ENCODE measurements around the gene COL28A1. TPM values are rescaled to one million over a fixed set of nuclear protein-coding genes. Genes with fewer than 3 reads are reported as not detected.

Gene COL28A1
- total RNA-seq, 2 experiments from 2014 or later: not detected

DNA sequence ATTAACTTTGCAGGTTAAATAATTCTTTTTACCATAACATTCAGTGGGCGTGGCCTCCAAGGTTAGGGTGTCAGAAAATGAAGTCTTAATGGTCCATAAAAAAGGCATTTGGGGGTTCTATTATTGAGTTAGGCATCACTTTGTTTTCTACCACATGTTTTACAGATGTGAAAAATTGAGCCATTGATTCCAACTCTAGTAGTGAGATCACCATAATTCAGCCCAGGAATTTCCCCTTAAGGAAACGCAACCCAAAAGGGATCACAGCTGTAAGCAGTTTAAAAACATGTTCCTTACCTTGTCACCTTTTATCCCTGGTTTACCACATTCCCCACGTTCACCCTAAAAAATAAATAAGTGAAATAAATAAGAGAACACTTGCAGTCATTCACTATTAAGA, 24.9 kb downstream of the COL28A1 start:
- ATAC-seq (no peak), DNase-seq (no peak)
- CTCF ChIA-PET: no interaction called here
- no peak overlapping the region for H3K27ac Mint-ChIP-seq
- intact Hi-C loops (cut with micrococcal nuclease): no loop called here
- H3K27me3 Mint-ChIP-seq: peaks cover 3% of the 10 kb centered on the region
- H3K4me3 Mint-ChIP-seq: no peak overlapping the region
- TF ChIP-seq, protein P1, sequence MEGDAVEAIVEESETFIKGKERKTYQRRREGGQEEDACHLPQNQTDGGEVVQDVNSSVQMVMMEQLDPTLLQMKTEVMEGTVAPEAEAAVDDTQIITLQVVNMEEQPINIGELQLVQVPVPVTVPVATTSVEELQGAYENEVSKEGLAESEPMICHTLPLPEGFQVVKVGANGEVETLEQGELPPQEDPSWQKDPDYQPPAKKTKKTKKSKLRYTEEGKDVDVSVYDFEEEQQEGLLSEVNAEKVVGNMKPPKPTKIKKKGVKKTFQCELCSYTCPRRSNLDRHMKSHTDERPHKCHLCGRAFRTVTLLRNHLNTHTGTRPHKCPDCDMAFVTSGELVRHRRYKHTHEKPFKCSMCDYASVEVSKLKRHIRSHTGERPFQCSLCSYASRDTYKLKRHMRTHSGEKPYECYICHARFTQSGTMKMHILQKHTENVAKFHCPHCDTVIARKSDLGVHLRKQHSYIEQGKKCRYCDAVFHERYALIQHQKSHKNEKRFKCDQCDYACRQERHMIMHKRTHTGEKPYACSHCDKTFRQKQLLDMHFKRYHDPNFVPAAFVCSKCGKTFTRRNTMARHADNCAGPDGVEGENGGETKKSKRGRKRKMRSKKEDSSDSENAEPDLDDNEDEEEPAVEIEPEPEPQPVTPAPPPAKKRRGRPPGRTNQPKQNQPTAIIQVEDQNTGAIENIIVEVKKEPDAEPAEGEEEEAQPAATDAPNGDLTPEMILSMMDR (IDR thresholded peaks at IDR 0.05): no peak
- POLR2A ChIA-PET: interaction anchor here (0.6 kb wide), 1 partner anchor 25 kb away, joined by 3 read pairs; the partner anchor contains the start of gene COL28A1
- no peaks in the 10 kb centered on the region for H3K36me3 Mint-ChIP-seq (ENCODE audit: low read depth)
- no peaks in the 10 kb centered on the region for H3K9me3 Mint-ChIP-seq
- no peaks in the 10 kb centered on the region for H3K4me1 Mint-ChIP-seq (ENCODE audit: low read depth)

- no peak for ATAC-seq
- H3K4me3 Mint-ChIP-seq: no peak overlapping the region
Measured at GRCh38 chr7:7505915-7506314, 29.8 kb downstream of the COL28A1 start.

DNA sequence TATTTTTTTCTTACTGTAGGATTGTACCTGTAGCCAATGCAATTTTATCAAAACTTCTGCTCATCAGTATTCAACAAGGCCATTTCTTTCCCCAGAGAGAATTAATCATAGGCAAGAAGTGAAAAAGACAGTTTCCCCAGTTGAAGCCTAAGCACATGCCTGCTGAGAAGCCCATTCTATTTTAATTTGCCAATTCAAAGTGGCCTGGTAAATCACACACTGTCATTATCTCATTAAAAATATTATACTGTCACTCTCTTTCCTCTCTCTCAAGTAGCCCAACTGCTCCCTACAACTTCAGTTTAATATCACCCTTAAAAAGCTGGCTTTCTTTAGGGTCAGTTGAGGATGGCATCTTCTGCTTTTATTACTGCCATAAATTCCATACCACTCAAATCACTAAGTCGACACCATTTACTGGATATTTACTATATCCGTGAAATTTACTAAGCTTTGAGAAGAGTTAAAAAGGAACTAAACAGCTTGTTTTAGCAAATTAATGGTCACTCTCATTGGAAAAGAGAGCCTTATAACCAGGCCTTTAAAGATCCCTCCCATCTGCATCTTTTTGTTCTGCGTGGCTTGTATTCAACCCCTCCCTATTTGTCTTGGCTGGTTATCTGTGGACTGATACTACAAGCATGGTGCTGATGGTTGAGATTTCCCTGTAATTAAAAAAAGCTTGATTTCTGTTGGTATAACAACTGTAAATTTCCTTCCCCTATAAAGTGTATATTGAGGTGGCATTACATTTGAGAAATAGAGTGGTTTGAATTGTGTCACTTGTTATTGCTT, 30.6 kb downstream of the COL28A1 start:
- TF ChIP-seq, protein P1 (IDR thresholded peaks at IDR 0.05): no peak
- Mint-ChIP-seq H3K4me3 (no peak overlapping the region), H3K27ac (no peak overlapping the region), H3K9me3 (no peaks in the 10 kb centered on the region), H3K27me3 (no peaks in the 10 kb centered on the region), H3K36me3 (ENCODE audit: low read depth) (no peaks in the 10 kb centered on the region), H3K4me1 (ENCODE audit: low read depth) (no peaks in the 10 kb centered on the region)
- no peak for DNase-seq
- intact Hi-C loops (cut with micrococcal nuclease): no loop called here
- ChIA-PET POLR2A (no interaction called here), CTCF (interaction anchor here (1.6 kb wide), 1 partner anchor 400 kb away, joined by 3 read pairs; no protein-coding TSS in a partner anchor)
- ATAC-seq: no peak

More at GRCh38 chr7:7505915-7506314, 29.8 kb downstream of the COL28A1 start:
- H3K36me3 Mint-ChIP-seq (ENCODE audit: low read depth): no peaks in the 10 kb centered on the region
- TF ChIP-seq, protein P1 (IDR thresholded peaks at IDR 0.05): no peak
- no peaks in the 10 kb centered on the region for H3K9me3 Mint-ChIP-seq
- H3K4me1 Mint-ChIP-seq (ENCODE audit: low read depth): no peaks in the 10 kb centered on the region
- intact Hi-C loops (cut with micrococcal nuclease): no loop called here
- no peak for DNase-seq
- no peaks in the 10 kb centered on the region for H3K27me3 Mint-ChIP-seq
- H3K27ac Mint-ChIP-seq: no peak overlapping the region
- POLR2A ChIA-PET: no interaction called here
- CTCF ChIA-PET: no interaction called here

DNA sequence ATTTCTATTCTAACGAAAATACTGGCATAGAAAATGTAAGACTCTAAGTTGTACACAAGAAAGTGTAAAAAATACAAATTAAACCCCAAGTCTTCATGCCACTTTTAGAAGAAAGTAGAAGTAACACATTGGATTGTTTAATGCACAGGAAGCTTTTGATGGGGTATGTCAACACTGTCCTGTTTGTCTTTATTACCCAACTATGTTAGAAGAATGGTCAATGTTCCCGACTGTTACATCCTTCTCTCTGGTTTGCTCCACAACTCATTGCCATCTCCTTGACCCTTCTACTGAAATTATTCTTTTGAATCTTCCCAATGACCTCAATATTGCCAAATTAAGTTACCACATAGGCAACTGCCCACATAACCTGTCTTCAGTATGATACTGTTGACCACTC, 35.8 kb downstream of the COL28A1 start:
- Mint-ChIP-seq H3K36me3 (ENCODE audit: low read depth) (no peaks in the 10 kb centered on the region), H3K4me3 (no peak overlapping the region), H3K27ac (no peak overlapping the region), H3K4me1 (ENCODE audit: low read depth) (no peaks in the 10 kb centered on the region), H3K27me3 (no peaks in the 10 kb centered on the region), H3K9me3 (no peaks in the 10 kb centered on the region)
- intact Hi-C loops (cut with micrococcal nuclease): no loop called here
- DNase-seq: no peak
- CTCF ChIA-PET: no interaction called here
- TF ChIP-seq, protein P1 (IDR thresholded peaks at IDR 0.05): no peak
- ATAC-seq: no peak
- POLR2A ChIA-PET: no interaction called here

DNA sequence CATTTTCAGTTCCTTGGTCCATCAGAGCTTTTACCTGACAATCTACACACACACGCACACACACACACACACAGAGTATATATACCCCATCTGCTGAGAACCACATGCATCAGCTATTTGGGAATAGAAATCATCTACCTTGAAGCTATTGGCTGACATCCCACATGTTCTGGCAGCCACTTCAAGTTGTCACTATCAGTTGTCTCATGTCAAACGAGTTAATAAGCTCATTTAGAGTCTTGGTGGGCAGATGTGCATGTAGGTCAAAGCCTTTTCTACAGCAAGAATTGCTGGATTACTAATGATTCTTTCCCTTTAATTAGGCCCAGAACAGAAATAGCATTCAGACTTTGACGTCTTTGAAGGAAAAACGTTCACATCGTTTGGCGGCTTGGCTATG, 36.8 kb downstream of the COL28A1 start:
- TF ChIP-seq, protein P1 (IDR thresholded peaks at IDR 0.05): no peak
- intact Hi-C loops (cut with micrococcal nuclease): no loop called here
- POLR2A ChIA-PET: no interaction called here
- CTCF ChIA-PET: no interaction called here
- no peaks in the 10 kb centered on the region for H3K27me3 Mint-ChIP-seq
- no peaks in the 10 kb centered on the region for H3K4me1 Mint-ChIP-seq (ENCODE audit: low read depth)
- H3K36me3 Mint-ChIP-seq (ENCODE audit: low read depth): no peaks in the 10 kb centered on the region
- H3K4me3 Mint-ChIP-seq: no peak overlapping the region
- ATAC-seq (no peak), DNase-seq (no peak)
- no peaks in the 10 kb centered on the region for H3K9me3 Mint-ChIP-seq
- no peak overlapping the region for H3K27ac Mint-ChIP-seq

Data from activated CD8-positive, alpha-beta T cell treated with anti-CD3 and anti-CD28 coated beads for 36 hours (primary cell).